H1 (cell line): ENCODE data around the gene ATXN2. TPM values are rescaled to one million over a fixed set of nuclear protein-coding genes. Genes with fewer than 3 reads are reported as not detected.

Source experiments
- CTCF ChIA-PET: fragments of 300-600 bp; sonication (Branson Sonifier 250); formaldehyde crosslinking; loops from one replicate; lab custom pipeline; 2021; ENCODE audit not compliant: partially characterized antibody; lab: Charles Lee
- POLR2A ChIA-PET: fragments of 300-600 bp; sonication (Branson Sonifier 250); formaldehyde crosslinking; loops from one replicate; lab custom pipeline; 2021; ENCODE audit warnings: inconsistent platforms; ENCODE audit not compliant: partially characterized antibody; lab: Charles Lee
- DNase-seq, 2 experiments: peaks; one replicate each; pipeline versions ENCODE4 v3.0.0 to v3.0.0-alpha.2; 2010 to 2022; ENCODE audit warnings: low spot score in 2 of 2, low read depth in 1 of 2, mixed read lengths in 1 of 2
- FAIRE-seq: peaks from 2 replicates; lab custom pipeline; 2011; peaks lifted over from hg19 to GRCh38; lab: Jason Lieb, UNC
- H2AFZ ChIP-seq: 2 replicates; pipeline ENCODE4 v1.8.1; 2012; ENCODE audit warnings: low read length, inconsistent platforms
- H2AK5ac ChIP-seq: 2 replicates; pipeline ENCODE4 v1.6.1; 2013; ENCODE audit warnings: low read depth, low read length
- H2BK120ac ChIP-seq: replicated peaks from 2 replicates; pipeline ENCODE3; 2013; ENCODE audit warnings: low read depth, low read length, inconsistent platforms
- H2BK12ac ChIP-seq: 2 replicates; pipeline ENCODE4 v1.6.1; 2013; ENCODE audit warnings: low read depth, low read length
- H2BK15ac ChIP-seq: 2 replicates; pipeline ENCODE4 v1.6.1; 2013; ENCODE audit warnings: low read length
- H2BK20ac ChIP-seq: 2 replicates; pipeline ENCODE4 v1.6.1; 2013; ENCODE audit warnings: low read length
- H2BK5ac ChIP-seq: 2 replicates; pipeline ENCODE4 v1.6.1; 2013; ENCODE audit warnings: low read depth, low read length
- H3K14ac ChIP-seq: 2 replicates; pipeline ENCODE4 v1.6.1; 2013; ENCODE audit warnings: inconsistent platforms; ENCODE audit not compliant: insufficient read length
- H3K18ac ChIP-seq: 2 replicates; pipeline ENCODE4 v1.6.1; 2013; ENCODE audit warnings: low read length; ENCODE audit errors: extremely low read depth
- H3K23ac ChIP-seq: 2 replicates; pipeline ENCODE4 v1.6.1; 2013; ENCODE audit warnings: inconsistent platforms; ENCODE audit not compliant: insufficient read length
- H3K23me2 ChIP-seq: 2 replicates; pipeline ENCODE4 v1.6.1; 2013; ENCODE audit warnings: low read depth, low read length
- H3K27ac ChIP-seq: 2 replicates; pipeline ENCODE4 v1.6.1; 2011; ENCODE audit warnings: low read depth, low read length, inconsistent platforms
- H3K27me3 ChIP-seq, 4 experiments: replicated peaks in 1 of 4; 1 replicate in 1 of 4; 2 replicates in 3 of 4; pipeline versions ENCODE4 v1.6.1 to v1.8.1; 2011 to 2013; ENCODE audit warnings: low read length in 3 of 4, mild to moderate bottlenecking in 3 of 4, inconsistent platforms in 2 of 4, mixed read lengths in 2 of 4, moderate library complexity in 1 of 4; ENCODE audit not compliant: control insufficient read depth in 3 of 4, insufficient read depth in 3 of 4; ENCODE audit errors: extremely low read depth in 1 of 4
- H3K36me3 ChIP-seq, 4 experiments: 2 replicates each; pipeline versions ENCODE4 v1.6.1 to v1.8.1; 2011 to 2013; ENCODE audit warnings: mild to moderate bottlenecking in 4 of 4, low read length in 3 of 4, moderate library complexity in 2 of 4, control low read depth in 1 of 4, inconsistent platforms in 1 of 4; ENCODE audit not compliant: insufficient read depth in 4 of 4, control insufficient read depth in 2 of 4
- H3K4ac ChIP-seq: replicated peaks from 2 replicates; pipeline ENCODE3; 2013; ENCODE audit warnings: low read length, low read depth, mixed read lengths, inconsistent platforms; ENCODE audit not compliant: insufficient read length
- H3K4me1 ChIP-seq, 4 experiments: replicated peaks in 1 of 4; 1 replicate in 1 of 4; 2 replicates in 3 of 4; pipeline versions ENCODE4 v1.6.1 to v1.8.1; 2011 to 2013; ENCODE audit warnings: low read length in 3 of 4, inconsistent platforms in 2 of 4, mixed read lengths in 1 of 4; ENCODE audit not compliant: insufficient read depth in 4 of 4, control insufficient read depth in 3 of 4
- H3K4me2 ChIP-seq, 2 experiments: 2 replicates each; pipeline versions ENCODE4 v1.6.1 to v1.8.1; 2011 to 2013; ENCODE audit warnings: low read depth in 2 of 2, low read length in 2 of 2, control low read depth in 1 of 2, inconsistent platforms in 1 of 2, mild to moderate bottlenecking in 1 of 2; ENCODE audit not compliant: insufficient read depth in 1 of 2
- H3K4me3 ChIP-seq, 4 experiments: fragments of 200-600, 300-600 bp in 1 of 4; sonication (generic), shearing (Covaris generic), sonication (Bioruptor Twin) in 1 of 4; 2 replicates each; pipeline versions ENCODE4 v1.5.1 to v1.8.1; 2011 to 2016; ENCODE audit warnings: low read length in 4 of 4, low read depth in 3 of 4, control low read depth in 2 of 4, inconsistent platforms in 2 of 4, mild to moderate bottlenecking in 2 of 4, mixed read lengths in 1 of 4, moderate library complexity in 1 of 4; ENCODE audit not compliant: insufficient read depth in 2 of 4; ENCODE audit errors: extremely low read depth in 1 of 4
- H3K56ac ChIP-seq: replicated peaks from 2 replicates; pipeline ENCODE3; 2013; ENCODE audit warnings: low read depth, mild to moderate bottlenecking, mixed read lengths, low read length, inconsistent platforms; ENCODE audit not compliant: insufficient read length
- H3K79me1 ChIP-seq: 2 replicates; pipeline ENCODE4 v1.6.1; 2013; ENCODE audit warnings: low read depth, low read length, control low read depth
- H3K79me2 ChIP-seq, 2 experiments: 2 replicates each; pipeline versions ENCODE4 v1.6.1 to v1.8.1; 2012 to 2013; ENCODE audit warnings: low read length in 2 of 2, mild to moderate bottlenecking in 2 of 2, inconsistent platforms in 1 of 2; ENCODE audit not compliant: insufficient read depth in 2 of 2, control insufficient read depth in 1 of 2
- H3K9ac ChIP-seq, 4 experiments: replicated peaks in 1 of 4; 1 replicate in 1 of 4; 2 replicates in 3 of 4; pipeline versions ENCODE4 v1.6.1 to v1.8.1; 2011 to 2013; ENCODE audit warnings: low read depth in 3 of 4, low read length in 3 of 4, control low read depth in 2 of 4, mild to moderate bottlenecking in 2 of 4, moderate library complexity in 2 of 4, inconsistent platforms in 1 of 4; ENCODE audit errors: extremely low read depth in 1 of 4
- H3K9me3 ChIP-seq, 2 experiments: 2 replicates each; pipeline versions ENCODE4 v1.6.1 to v1.8.1; 2012 to 2013; ENCODE audit warnings: mild to moderate bottlenecking in 2 of 2, moderate library complexity in 2 of 2, control low read depth in 1 of 2, inconsistent platforms in 1 of 2, low read depth in 1 of 2, low read length in 1 of 2, mixed read lengths in 1 of 2; ENCODE audit not compliant: insufficient read depth in 2 of 2
- H4K20me1 ChIP-seq, 2 experiments: replicated peaks in 1 of 2; 2 replicates each; pipeline versions ENCODE3 to v1.8.1; 2011 to 2013; ENCODE audit warnings: inconsistent platforms in 2 of 2, low read length in 2 of 2, mild to moderate bottlenecking in 1 of 2; ENCODE audit not compliant: insufficient read depth in 2 of 2, control insufficient read depth in 1 of 2
- H4K5ac ChIP-seq: 2 replicates; pipeline ENCODE4 v1.6.1; 2013; ENCODE audit warnings: low read length, low read depth, mixed read lengths, inconsistent platforms; ENCODE audit not compliant: insufficient read length
- H4K8ac ChIP-seq: 2 replicates; pipeline ENCODE4 v1.8.0; 2013; ENCODE audit warnings: mild to moderate bottlenecking, moderate library complexity, low read length, inconsistent platforms; ENCODE audit not compliant: insufficient read depth; ENCODE audit errors: extremely low read depth
- H4K91ac ChIP-seq: replicated peaks from 2 replicates; pipeline ENCODE3; 2013; ENCODE audit warnings: low read length, mixed read lengths, inconsistent platforms; ENCODE audit not compliant: insufficient read length
- ASH2L ChIP-seq: fragments of 200-600, 300-600 bp; sonication (generic); IDR thresholded peaks from one replicate; pipeline ENCODE4 v1.7.1; 2017; ENCODE audit warnings: low read length
- ATF2 ChIP-seq: IDR thresholded peaks from 2 replicates; pipeline ENCODE4 v1.6.1; 2012; ENCODE audit warnings: low read length, inconsistent platforms
- CBX5 ChIP-seq: fragments of 300-800, 300-1000 bp; sonication (generic); IDR thresholded peaks from 2 replicates; pipeline ENCODE4 v1.7.1; 2016; ENCODE audit warnings: antibody characterized with exemption, low read length, low read depth
- CBX8 ChIP-seq: fragments of 300-800, 300-1000 bp; sonication (generic); IDR thresholded peaks from 2 replicates; pipeline ENCODE4 v1.7.1; 2016; ENCODE audit warnings: low read depth, low read length, borderline replicate concordance
- CHD2 ChIP-seq: IDR thresholded peaks from 2 replicates; pipeline ENCODE4 v1.6.1; 2012; ENCODE audit warnings: low read length, improper control_type of control experiment
- FOSL1 ChIP-seq: IDR thresholded peaks from 2 replicates; pipeline ENCODE4 v1.6.1; 2011; ENCODE audit warnings: mild to moderate bottlenecking, low read depth, low read length, moderate library complexity; ENCODE audit not compliant: insufficient read depth
- HDAC2 ChIP-seq, 2 experiments: fragments of 300-600 bp in 1 of 2; sonication (generic) in 1 of 2; IDR thresholded peaks; 2 replicates each; pipeline ENCODE4 v1.6.1; 2011 to 2012; ENCODE audit warnings: low read depth in 2 of 2, low read length in 2 of 2, mild to moderate bottlenecking in 2 of 2, moderate library complexity in 2 of 2, borderline replicate concordance in 1 of 2, inconsistent platforms in 1 of 2
- JUND ChIP-seq: IDR thresholded peaks from 2 replicates; pipeline ENCODE4 v1.6.1; 2011; ENCODE audit warnings: mild to moderate bottlenecking, improper control_type of control experiment, low read length
- KDM5A ChIP-seq: fragments of 200-600 bp; IDR thresholded peaks from 2 replicates; pipeline ENCODE4 v1.7.1; 2012; ENCODE audit warnings: mild to moderate bottlenecking, low read length, inconsistent platforms, mixed read lengths
- SIRT6 ChIP-seq: IDR thresholded peaks from one replicate; pipeline ENCODE4 v1.7.1; 2012; ENCODE audit warnings: low read length, inconsistent platforms
- TBP ChIP-seq: IDR thresholded peaks from 2 replicates; pipeline ENCODE4 v1.6.1; 2011; ENCODE audit warnings: low read depth, low read length, improper control_type of control experiment
- ZNF274 ChIP-seq: IDR thresholded peaks from 2 replicates; pipeline ENCODE4 v1.7.0; 2012; ENCODE audit warnings: low read length, borderline replicate concordance; ENCODE audit errors: extremely low read depth
- WGBS, 2 experiments: shearing (Covaris generic) in 1 of 2; methylation state at CpG; one replicate each; pipeline versions ENCODE4 v1.1.6 to v1.1.7; 2013 to 2015; ENCODE audit warnings: low lambda C conversion rate in 2 of 2, mixed read lengths in 2 of 2, inconsistent platforms in 1 of 2, low coverage in 1 of 2, missing lambda C conversion rate in 1 of 2; ENCODE audit not compliant: insufficient replicate concordance in 2 of 2, insufficient coverage in 1 of 2, insufficient read length in 1 of 2; ENCODE audit errors: extremely low coverage in 1 of 2, missing lambda C conversion rate in 1 of 2; 5-methylcytosine and 5-hydroxymethylcytosine counted together
- polyA plus RNA-seq, 7 experiments: library from polyadenylated mRNA; depleted of rRNA in 3 of 7; stranded (reverse) in 5 of 7; unstranded in 2 of 7; fragments of >200 nt in 5 of 7; fragments of 200-250 nt in 2 of 7; gene quantifications; 1 replicate in 5 of 7; 2 replicates in 1 of 7; 4 replicates in 1 of 7; pipeline versions ENCODE4 v1.2.1 to v1.2.3, GENCODE V29; 2011 to 2013; ENCODE audit warnings: missing spikeins in 2 of 7, mixed read lengths in 2 of 7
- total RNA-seq: library from RNA; stranded (reverse); fragmentation: NEBNext Ultra II Directional; extraction: Animal tissue kit (Norgen Biotek cat#: 25700); gene quantifications from 2 replicates; pipeline ENCODE4 v1.2.1, GENCODE V29; 2021
- TF ChIP-seq, protein P1 (sequence below): IDR thresholded peaks from 2 replicates; pipeline ENCODE4 v1.6.1; 2012; ENCODE audit warnings: inconsistent platforms

Gene ATXN2
- total and polyA plus RNA-seq, 2 of the 8 experiments (the other 6 are each of a cell fraction or from before 2014, with no cell fraction given): 46.6 to 80.7 TPM

- Histone ChIP-seq H2BK120ac (no peak overlapping the region), H4K8ac (no peak overlapping the region), H4K20me1 (no peaks in the 10 kb centered on the region), H3K4ac (no peak overlapping the region), H2BK15ac (no peak overlapping the region), H3K23ac (no peak overlapping the region), H3K4me1 (no peaks in the 10 kb centered on the region), H4K91ac (no peak overlapping the region), H2BK12ac (no peak overlapping the region), H2BK5ac (no peak overlapping the region), H3K4me2 (no peak overlapping the region), H3K14ac (no peak overlapping the region), H4K5ac (no peak overlapping the region), H2AFZ (no peak overlapping the region), H3K79me2 (no peaks in the 10 kb centered on the region), H3K27me3 (no peaks in the 10 kb centered on the region), H3K4me3 (no peak overlapping the region), H2BK20ac (no peak overlapping the region), H3K23me2 (no peaks in the 10 kb centered on the region), H3K9ac (no peak overlapping the region), H3K27ac (no peak overlapping the region), H3K18ac (no peak overlapping the region), H3K56ac (no peak overlapping the region), H3K9me3 (no peaks in the 10 kb centered on the region), H2AK5ac (no peak overlapping the region), H3K79me1 (no peaks in the 10 kb centered on the region), H3K36me3 (no peaks in the 10 kb centered on the region)
- FAIRE-seq: no peak
- ChIA-PET POLR2A (no interaction called here), CTCF (interaction anchor here (0.7 to 1.1 kb wide), 2 partner anchors 25 to 66 kb away, joined by 3 read pairs; no protein-coding TSS in a partner anchor)
- 99% methylated on average over 6 of the region's 6 CpGs; no CpG with 5 or more reads in 1 of the 2 experiments for WGBS, 2 experiments
- DNase-seq: no peak
- TF ChIP-seq KDM5A (no peak), CBX5 (no peak), FOSL1 (no peak), CHD2 (no peak), SIRT6 (no peak), ATF2 (no peak), HDAC2 (IDR thresholded peaks at IDR 0.05; ENCODE audit: borderline replicate concordance in 1 of 2, low read depth in 2 of 2, low read length in 2 of 2) (no peak), ZNF274 (no peak), JUND (no peak), ASH2L (no peak), CBX8 (no peak), TBP (no peak)
- TF ChIP-seq, protein P1, sequence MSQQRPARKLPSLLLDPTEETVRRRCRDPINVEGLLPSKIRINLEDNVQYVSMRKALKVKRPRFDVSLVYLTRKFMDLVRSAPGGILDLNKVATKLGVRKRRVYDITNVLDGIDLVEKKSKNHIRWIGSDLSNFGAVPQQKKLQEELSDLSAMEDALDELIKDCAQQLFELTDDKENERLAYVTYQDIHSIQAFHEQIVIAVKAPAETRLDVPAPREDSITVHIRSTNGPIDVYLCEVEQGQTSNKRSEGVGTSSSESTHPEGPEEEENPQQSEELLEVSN: no peak
Observed at GRCh38 chr12:111626230-111626629, 27.1 kb upstream of the ATXN2 start.
